Smooth muscle cell (in vitro differentiated cells): ENCODE measurements around the gene C16orf46. TPM values are rescaled to one million over a fixed set of nuclear protein-coding genes. Genes with fewer than 3 reads are reported as not detected.

Experiments
- DNase-seq: peaks from one replicate; lab custom pipeline; 2025; ENCODE audit not compliant: unreplicated experiment; lab: John Stamatoyannopoulos, UW
- H2AFZ ChIP-seq: fragments of 200-600 bp; sonication (generic); 2 replicates; pipeline ENCODE4 v1.6.0; 2016; ENCODE audit warnings: antibody characterized with exemption, low read depth, mild to moderate bottlenecking
- H3F3A ChIP-seq: fragments of 200-600 bp; sonication (generic); 2 replicates; pipeline ENCODE4 v1.6.0; 2017; ENCODE audit warnings: antibody characterized with exemption, low read depth
- H3K27ac ChIP-seq: fragments of 200-600 bp; sonication (generic); 2 replicates; pipeline ENCODE4 v1.5.1; 2016; ENCODE audit warnings: low read depth, mild to moderate bottlenecking
- H3K27me3 ChIP-seq: fragments of 200-600 bp; sonication (generic); 2 replicates; pipeline ENCODE4 v1.6.1; 2016; ENCODE audit warnings: low read depth, mild to moderate bottlenecking
- H3K36me3 ChIP-seq: fragments of 200-600 bp; sonication (generic); 2 replicates; pipeline ENCODE4 v1.5.1; 2016; ENCODE audit warnings: low read depth
- H3K4me1 ChIP-seq: fragments of 200-600 bp; sonication (generic); 2 replicates; pipeline ENCODE4 v1.5.1; 2016; ENCODE audit warnings: low read depth
- H3K4me2 ChIP-seq: fragments of 200-600 bp; sonication (generic); 2 replicates; pipeline ENCODE4 v1.6.0; 2016; ENCODE audit warnings: mild to moderate bottlenecking
- H3K4me3 ChIP-seq: fragments of 200-600 bp; sonication (generic); 2 replicates; pipeline ENCODE4 v1.5.1; 2016; ENCODE audit warnings: mild to moderate bottlenecking
- H3K79me2 ChIP-seq: fragments of 200-600 bp; sonication (generic); 2 replicates; pipeline ENCODE4 v1.6.0; 2016; ENCODE audit warnings: low read depth, mild to moderate bottlenecking
- H3K9ac ChIP-seq: fragments of 200-600 bp; sonication (generic); 2 replicates; pipeline ENCODE4 v1.6.0; 2016; ENCODE audit warnings: low read depth
- H3K9me3 ChIP-seq: fragments of 200-600 bp; sonication (generic); replicated peaks from 2 replicates; pipeline ENCODE4 v1.5.1; 2016; ENCODE audit warnings: low read depth
- H4K20me1 ChIP-seq: fragments of 200-600 bp; sonication (generic); 2 replicates; pipeline ENCODE4 v1.6.0; 2016; ENCODE audit warnings: low read depth
- WGBS: methylation state at CpG from one replicate; pipeline ENCODE4 v1.1.7; 2016; ENCODE audit warnings: low lambda C conversion rate; 5-methylcytosine and 5-hydroxymethylcytosine counted together
- polyA plus RNA-seq: library from polyadenylated mRNA; unstranded; fragments of >200 nt; fragmentation: Nextera tagmentation; extraction: Ambion mirVana; gene quantifications from 2 replicates; pipeline ENCODE4 v1.2.1, GENCODE V29; 2016
- total RNA-seq: library from RNA; depleted of rRNA; stranded (reverse); fragments of >200 nt; gene quantifications from 2 replicates; pipeline ENCODE4 v1.2.3, GENCODE V29; 2014
- TF ChIP-seq, protein P1 (sequence below): fragments of 200-600 bp; sonication (generic); IDR thresholded peaks from 2 replicates; pipeline ENCODE4 v1.5.1; 2017; ENCODE audit warnings: borderline replicate concordance, mild to moderate bottlenecking, antibody characterized with exemption; ENCODE audit not compliant: insufficient read depth, poor library complexity, severe bottlenecking

The C16orf46 gene
- total and polyA plus RNA-seq, 2 experiments from 2014 or later, result 0.76 to 1.1 TPM

GRCh38 chr16:81099958-81100357 lies 22.9 kb upstream of the C16orf46 start:
- no peak overlapping the region for H3K4me3 ChIP-seq
- no peak overlapping the region for H2AFZ ChIP-seq
- peaks cover 6% of the 10 kb centered on the region for H3F3A ChIP-seq
- H3K36me3 ChIP-seq, result no peaks in the 10 kb centered on the region
- H3K9me3 ChIP-seq, result no peaks in the 10 kb centered on the region
- H3K9ac ChIP-seq, result no peak overlapping the region
- no peak overlapping the region for H3K4me2 ChIP-seq
- no peaks in the 10 kb centered on the region for H4K20me1 ChIP-seq
- TF ChIP-seq, protein P1, sequence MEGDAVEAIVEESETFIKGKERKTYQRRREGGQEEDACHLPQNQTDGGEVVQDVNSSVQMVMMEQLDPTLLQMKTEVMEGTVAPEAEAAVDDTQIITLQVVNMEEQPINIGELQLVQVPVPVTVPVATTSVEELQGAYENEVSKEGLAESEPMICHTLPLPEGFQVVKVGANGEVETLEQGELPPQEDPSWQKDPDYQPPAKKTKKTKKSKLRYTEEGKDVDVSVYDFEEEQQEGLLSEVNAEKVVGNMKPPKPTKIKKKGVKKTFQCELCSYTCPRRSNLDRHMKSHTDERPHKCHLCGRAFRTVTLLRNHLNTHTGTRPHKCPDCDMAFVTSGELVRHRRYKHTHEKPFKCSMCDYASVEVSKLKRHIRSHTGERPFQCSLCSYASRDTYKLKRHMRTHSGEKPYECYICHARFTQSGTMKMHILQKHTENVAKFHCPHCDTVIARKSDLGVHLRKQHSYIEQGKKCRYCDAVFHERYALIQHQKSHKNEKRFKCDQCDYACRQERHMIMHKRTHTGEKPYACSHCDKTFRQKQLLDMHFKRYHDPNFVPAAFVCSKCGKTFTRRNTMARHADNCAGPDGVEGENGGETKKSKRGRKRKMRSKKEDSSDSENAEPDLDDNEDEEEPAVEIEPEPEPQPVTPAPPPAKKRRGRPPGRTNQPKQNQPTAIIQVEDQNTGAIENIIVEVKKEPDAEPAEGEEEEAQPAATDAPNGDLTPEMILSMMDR, result no peak
- no peaks in the 10 kb centered on the region for H3K27me3 ChIP-seq
- no peak for DNase-seq
- H3K27ac ChIP-seq, result no peak overlapping the region
- H3K4me1 ChIP-seq, result no peaks in the 10 kb centered on the region
- no peaks in the 10 kb centered on the region for H3K79me2 ChIP-seq

- no peaks in the 10 kb centered on the region for H3K27me3 ChIP-seq
- peak overlapping the region; percentile 63 for H2AFZ ChIP-seq
- H3K27ac ChIP-seq, result no peak overlapping the region
- 94% methylated on average over 6 of the region's 6 CpGs for WGBS
- no peak for DNase-seq
- peaks cover 6% of the 10 kb centered on the region for H3F3A ChIP-seq
- H3K4me2 ChIP-seq, result no peak overlapping the region
- H3K9me3 ChIP-seq, result no peaks in the 10 kb centered on the region
- H3K4me3 ChIP-seq, result no peak overlapping the region
- H4K20me1 ChIP-seq, result no peaks in the 10 kb centered on the region
- H3K79me2 ChIP-seq, result peaks cover 8% of the 10 kb centered on the region
- TF ChIP-seq, protein P1, result no peak
- H3K9ac ChIP-seq, result no peak overlapping the region
- H3K36me3 ChIP-seq, result no peaks in the 10 kb centered on the region
- H3K4me1 ChIP-seq, result no peaks in the 10 kb centered on the region
These were observed 20.2 kb upstream of the C16orf46 start for GRCh38 chr16:81097230-81097629.

DNA sequence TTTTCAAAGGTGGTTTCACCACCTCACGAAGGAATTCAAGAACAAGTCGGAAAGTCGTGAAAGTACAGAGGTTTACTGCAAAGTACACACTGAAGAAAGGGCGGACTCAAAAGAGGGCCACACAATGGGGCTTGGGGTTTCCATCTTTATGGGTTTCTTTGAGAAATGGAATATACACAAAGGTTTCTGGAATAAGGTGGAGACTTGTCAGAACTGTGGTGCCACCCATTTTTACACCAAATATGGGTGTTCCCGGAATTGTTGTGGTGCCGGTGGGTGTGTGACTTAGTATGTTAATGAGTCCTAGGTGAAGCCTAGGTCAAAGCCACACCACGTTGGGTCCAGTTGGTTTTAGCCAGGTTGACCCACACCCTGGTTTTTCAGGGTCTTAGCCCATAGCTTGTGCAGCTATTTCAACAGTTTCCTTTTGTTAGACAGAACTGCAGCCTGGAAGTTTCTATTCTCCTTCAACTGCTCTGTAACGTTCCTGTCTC lies 19.7 kb upstream of the C16orf46 start:
- H3K36me3 ChIP-seq, result no peaks in the 10 kb centered on the region
- H3K79me2 ChIP-seq, result peaks cover 11% of the 10 kb centered on the region
- TF ChIP-seq, protein P1, result no peak
- H3K9ac ChIP-seq, result no peak overlapping the region
- H3K4me3 ChIP-seq, result peak overlapping the region; percentile 37
- peak overlapping the region; percentile 72 for H3K4me2 ChIP-seq
- WGBS, result 60% methylated on average over 8 of the region's 8 CpGs
- no peaks in the 10 kb centered on the region for H4K20me1 ChIP-seq
- no peaks in the 10 kb centered on the region for H3K9me3 ChIP-seq
- peak overlapping the region; percentile 63 for H2AFZ ChIP-seq
- H3K27ac ChIP-seq, result no peak overlapping the region
- H3K27me3 ChIP-seq, result no peaks in the 10 kb centered on the region
- DNase-seq, result no peak
- H3K4me1 ChIP-seq, result no peaks in the 10 kb centered on the region
- peaks cover 6% of the 10 kb centered on the region for H3F3A ChIP-seq
